ENCODE results near the gene KLHL29. TPM values are rescaled to one million over a fixed set of nuclear protein-coding genes. Genes with fewer than 3 reads are reported as not detected.

The KLHL29 gene
- total and polyA plus RNA-seq, 8 donors = 0.91 to 6.6 (median 2.6) TPM

DNA sequence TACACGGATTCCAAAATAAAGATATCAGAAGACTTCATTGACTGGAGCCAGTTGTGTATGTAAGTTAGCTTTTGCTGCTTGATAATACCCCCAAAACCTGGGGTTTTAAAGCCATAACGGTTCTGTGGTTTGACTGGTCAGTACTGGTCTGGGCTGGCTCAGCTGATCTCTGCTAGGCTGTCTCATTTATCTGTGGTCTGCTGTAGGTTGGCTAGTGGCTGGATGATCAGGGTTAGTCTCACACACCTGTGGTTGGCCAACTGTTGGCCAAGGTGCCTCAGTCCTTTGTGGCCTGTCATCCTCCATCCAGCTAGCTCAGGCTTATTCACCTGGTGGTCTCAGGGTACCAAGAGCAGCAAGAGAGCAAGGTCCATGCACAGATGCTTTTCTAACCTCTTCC, 183.2 kb downstream of the KLHL29 start:
- WGBS, 2 donors = 63 to 73% methylated on average over 2 of the region's 2 CpGs
- FAIRE-seq = no peak

DNA sequence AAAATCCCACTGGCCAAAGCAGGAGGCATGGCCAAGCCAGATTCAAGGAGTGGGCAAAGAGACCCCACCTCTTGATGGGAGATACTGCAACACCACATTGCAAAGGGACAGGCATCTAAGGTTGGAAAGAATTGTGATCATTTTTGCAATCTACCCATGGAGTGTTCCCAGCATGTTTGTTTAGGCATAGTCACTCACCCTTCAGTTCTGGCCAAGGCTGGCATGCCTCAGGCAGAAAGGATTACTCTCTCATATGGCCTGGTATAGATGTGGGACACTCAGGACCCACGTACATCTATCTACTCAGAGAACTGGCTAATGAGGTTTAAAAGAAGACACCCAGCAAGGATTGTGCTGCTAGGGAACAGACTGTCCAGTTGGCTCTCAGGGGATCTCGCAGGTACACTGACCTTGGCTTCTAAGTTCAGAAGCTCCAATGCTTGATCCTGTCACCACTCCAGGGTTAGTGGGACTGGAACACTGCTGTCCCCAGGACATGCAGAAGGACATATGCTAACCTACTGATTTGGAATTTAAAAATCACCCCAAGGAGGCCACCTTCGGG, 183.7 kb downstream of the KLHL29 start:
- TF ChIP-seq, protein P1, sequence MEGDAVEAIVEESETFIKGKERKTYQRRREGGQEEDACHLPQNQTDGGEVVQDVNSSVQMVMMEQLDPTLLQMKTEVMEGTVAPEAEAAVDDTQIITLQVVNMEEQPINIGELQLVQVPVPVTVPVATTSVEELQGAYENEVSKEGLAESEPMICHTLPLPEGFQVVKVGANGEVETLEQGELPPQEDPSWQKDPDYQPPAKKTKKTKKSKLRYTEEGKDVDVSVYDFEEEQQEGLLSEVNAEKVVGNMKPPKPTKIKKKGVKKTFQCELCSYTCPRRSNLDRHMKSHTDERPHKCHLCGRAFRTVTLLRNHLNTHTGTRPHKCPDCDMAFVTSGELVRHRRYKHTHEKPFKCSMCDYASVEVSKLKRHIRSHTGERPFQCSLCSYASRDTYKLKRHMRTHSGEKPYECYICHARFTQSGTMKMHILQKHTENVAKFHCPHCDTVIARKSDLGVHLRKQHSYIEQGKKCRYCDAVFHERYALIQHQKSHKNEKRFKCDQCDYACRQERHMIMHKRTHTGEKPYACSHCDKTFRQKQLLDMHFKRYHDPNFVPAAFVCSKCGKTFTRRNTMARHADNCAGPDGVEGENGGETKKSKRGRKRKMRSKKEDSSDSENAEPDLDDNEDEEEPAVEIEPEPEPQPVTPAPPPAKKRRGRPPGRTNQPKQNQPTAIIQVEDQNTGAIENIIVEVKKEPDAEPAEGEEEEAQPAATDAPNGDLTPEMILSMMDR (IDR thresholded peaks at IDR 0.05) = no peak
- no peak overlapping the region for H3K27ac ChIP-seq
- no peak overlapping the region for H3K4me3 ChIP-seq
- no peaks in the 10 kb centered on the region for H3K9me3 ChIP-seq
- ATAC-seq = no peak
- intact Hi-C loops (cut with DNase I) = no loop called here
- WGBS, 2 donors = 52 to 64% methylated on average over 3 of the region's 3 CpGs
- no peaks in the 10 kb centered on the region for H3K36me3 ChIP-seq
- no peaks in the 10 kb centered on the region for H3K4me1 ChIP-seq
- no peak for FAIRE-seq
- H3K27me3 ChIP-seq = no peaks in the 10 kb centered on the region
- DNase-seq = no peak

More for the DNA sequence above, 183.2 kb downstream of the KLHL29 start:
- Histone ChIP-seq H3K4me3 (no peak overlapping the region), H3K9me3 (no peaks in the 10 kb centered on the region), H3K4me1 (no peaks in the 10 kb centered on the region), H3K27me3 (no peaks in the 10 kb centered on the region), H3K36me3 (no peaks in the 10 kb centered on the region), H3K27ac (no peak overlapping the region)
- TF ChIP-seq, protein P1 (IDR thresholded peaks at IDR 0.05) = no peak
- intact Hi-C loops (cut with DNase I) = no loop called here
- no peak for DNase-seq
- no peak for ATAC-seq

DNA sequence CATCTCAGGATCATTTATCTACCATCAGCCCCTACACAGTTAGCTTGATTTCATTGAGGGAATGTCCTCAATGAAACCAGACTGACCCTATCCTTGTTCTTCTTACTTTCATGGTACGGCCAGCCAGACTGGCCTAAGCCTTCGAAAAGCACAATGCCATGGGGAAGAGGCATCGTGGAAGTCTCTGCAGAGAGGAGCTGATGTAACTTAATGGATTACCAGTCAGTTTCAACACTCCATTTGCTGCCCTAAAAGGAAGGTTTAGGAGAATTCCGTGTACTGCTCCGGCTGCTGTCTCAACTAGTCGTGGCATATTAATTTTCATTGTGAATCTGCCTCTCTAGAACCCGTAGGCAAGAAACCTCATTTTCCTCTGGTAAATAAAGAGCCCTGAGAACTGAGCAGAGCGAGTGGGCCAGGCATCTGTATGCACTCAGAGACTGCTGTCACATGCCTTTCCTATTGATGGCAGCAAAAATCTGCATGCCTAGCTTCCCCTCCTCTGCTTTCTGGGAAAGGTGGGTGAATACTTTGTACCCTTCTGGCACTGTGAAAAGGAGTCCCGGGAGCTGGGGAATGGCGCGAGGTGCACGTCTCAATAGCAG, 184.9 kb downstream of the KLHL29 start:
- DNase-seq (no peak), FAIRE-seq (no peak), ATAC-seq (no peak)
- H3K27me3 ChIP-seq = no peaks in the 10 kb centered on the region
- TF ChIP-seq, protein P1 (IDR thresholded peaks at IDR 0.05) = no peak
- WGBS, 2 donors = 71 to 80% methylated on average over 12 of the region's 12 CpGs
- H3K4me3 ChIP-seq = no peak overlapping the region
- no peaks in the 10 kb centered on the region for H3K4me1 ChIP-seq
- no peak overlapping the region for H3K27ac ChIP-seq
- H3K9me3 ChIP-seq = no peaks in the 10 kb centered on the region
- intact Hi-C loops (cut with DNase I) = no loop called here
- no peaks in the 10 kb centered on the region for H3K36me3 ChIP-seq

DNA sequence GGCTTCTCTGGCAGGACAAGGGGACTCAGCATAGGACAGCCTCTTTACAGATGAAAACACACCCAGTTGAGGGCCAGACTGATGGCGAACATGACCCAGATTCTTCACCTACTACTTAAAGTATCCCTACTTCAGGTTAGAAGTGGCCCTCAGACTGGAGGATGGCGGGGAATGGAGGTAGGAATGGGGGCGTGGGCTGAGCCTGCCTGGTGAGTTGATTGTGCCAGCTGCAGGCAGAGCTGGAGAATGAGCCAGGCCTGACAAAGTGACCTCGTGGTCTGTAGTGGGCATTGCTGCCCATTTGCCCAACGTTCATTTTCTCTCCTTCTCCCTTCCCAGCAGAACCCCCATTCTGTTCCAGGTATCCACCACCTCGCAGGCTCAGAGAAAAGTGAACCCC, 186.1 kb downstream of the KLHL29 start:
- Histone ChIP-seq H3K4me3 (no peak overlapping the region), H3K36me3 (no peaks in the 10 kb centered on the region), H3K4me1 (no peaks in the 10 kb centered on the region), H3K9me3 (no peaks in the 10 kb centered on the region), H3K27ac (no peak overlapping the region), H3K27me3 (no peaks in the 10 kb centered on the region)
- DNase-seq = peak in 1 of 6 donors; percentile 13
- TF ChIP-seq, protein P1 (IDR thresholded peaks at IDR 0.05) = no peak
- WGBS, 2 donors = 74 to 88% methylated on average over 5 to 6 of the region's 6 CpGs
- ATAC-seq = no peak
- FAIRE-seq = no peak
- intact Hi-C loops (cut with DNase I) = no loop called here

Measured in pancreas (tissue), 10 donors.